Psoas muscle (tissue), 8 donors: Measurements from ENCODE around the gene TEX13D. TPM values are rescaled to one million over a fixed set of nuclear protein-coding genes. Genes with fewer than 3 reads are reported as not detected.

Source experiments
- ATAC-seq, 4 donors: fragments of 200-7000 bp; cut with Tn5 transposase; one replicate each; pipeline ENCODE4 v1.9.1; 2020; ENCODE audit warnings: moderate library complexity in 3 of 4, mild to moderate bottlenecking in 2 of 4
- DNase-seq, 2 donors: peaks; one replicate each; pipeline ENCODE4 v3.0.0-alpha.2; 2020
- H3K27ac ChIP-seq: fragments of 200-600 bp; one replicate; pipeline ENCODE4 v1.8.0; 2022
- H3K27me3 ChIP-seq, 3 donors: fragments of 200-600 bp in 1 of 3; one replicate each; pipeline versions ENCODE4 v1.6.1 to v1.8.0; 2013 to 2022; ENCODE audit warnings: low read length in 2 of 3, mild to moderate bottlenecking in 2 of 3, moderate library complexity in 1 of 3; ENCODE audit not compliant: insufficient read depth in 3 of 3
- H3K36me3 ChIP-seq, 2 donors: fragments of 200-600 bp in 1 of 2; one replicate each; pipeline versions ENCODE4 v1.6.1 to v1.8.0; 2013 to 2022; ENCODE audit warnings: low read depth in 1 of 2, mild to moderate bottlenecking in 1 of 2, moderate library complexity in 1 of 2; ENCODE audit not compliant: insufficient read depth in 1 of 2
- H3K4me1 ChIP-seq: fragments of 200-600 bp; one replicate; pipeline ENCODE4 v1.8.0; 2022
- H3K4me3 ChIP-seq: fragments of 200-600 bp; one replicate; pipeline ENCODE4 v1.8.0; 2022; ENCODE audit warnings: mild to moderate bottlenecking
- H3K9me3 ChIP-seq: fragments of 200-600 bp; one replicate; pipeline ENCODE4 v1.8.0; 2022
- WGBS, 3 donors: extraction: QIAGEN DNeasy Blood & Tissue Kit; methylation state at CpG; one replicate each; pipeline versions ENCODE4 v1.1.6 to v1.1.7; 2013; 5-methylcytosine and 5-hydroxymethylcytosine counted together
- intact Hi-C, 2 donors: fragments of 100-400 bp; cut with DNase I; formaldehyde crosslinking; loops; one replicate each; pipeline versions ENCODE4 v1.11.0 to v1.14.2; 2022
- polyA plus RNA-seq, 3 donors: library from polyadenylated mRNA; stranded (reverse); fragments of 200-250 nt; gene quantifications; one replicate each; pipeline ENCODE4 v1.2.3, GENCODE V29; 2013
- total RNA-seq, 4 donors: library from RNA; stranded (reverse); fragmentation: NEBNext Ultra II Directional in 2 of 4; extraction: Animal tissue kit (Norgen Biotek cat#: 25700) in 2 of 4; gene quantifications; one replicate each; pipeline versions ENCODE4 v1.2.1 to v1.2.4, GENCODE V29; 2021 to 2023
- TF ChIP-seq, protein P1 (sequence below): fragments of 200-600 bp; IDR thresholded peaks from one replicate; pipeline ENCODE4 v1.8.0; 2022; ENCODE audit warnings: antibody characterized with exemption
- donor health status: healthy with polysubstance abuse.
- donor health status: DM: no; HTN: no; CAD: no; lungs with moderate emphysema.
- donor health status: Bipolar disorder and iron deficiency.
- donor health status: healthy.
- donor health status: DM: yes; HTN: yes; CAD: no.
- donor health status: DM: no; HTN: no; CAD: no.
- donor health status: DM: no; HTN: no; CAD: no.
- donor health status: DM: yes; HTN: yes; CAD: no.

The TEX13D gene
- total and polyA plus RNA-seq, 7 donors = 0.04 TPM; not detected in 6

DNA sequence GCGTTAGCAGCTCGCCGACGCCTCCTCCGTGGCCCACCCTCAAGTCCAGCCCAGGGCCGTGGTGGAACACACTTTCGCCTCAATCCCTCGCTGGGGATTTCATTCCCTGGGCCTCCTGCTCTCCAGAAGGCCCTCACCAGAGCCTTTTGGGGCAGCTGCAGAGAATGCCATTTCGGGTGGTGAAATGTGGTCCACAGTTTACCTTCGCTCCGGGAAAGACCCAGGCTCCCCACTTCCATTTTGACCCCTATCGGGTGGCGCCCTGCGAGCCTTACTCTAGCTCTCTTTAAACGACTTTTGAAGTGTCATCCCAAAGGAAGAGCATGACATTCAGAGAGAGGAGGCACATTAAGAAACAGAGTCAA is 14.4 kb downstream of the TEX13D start:
- intact Hi-C loops = no loop called here
- 74 to 91% (median 87%) methylated on average over 10 to 15 of the region's 15 CpGs for WGBS, 3 donors
- H3K4me3 ChIP-seq = no peak overlapping the region
- ATAC-seq (no peak), DNase-seq (no peak)
- no peaks in the 10 kb centered on the region for H3K9me3 ChIP-seq
- no peak overlapping the region for H3K27ac ChIP-seq
- H3K36me3 ChIP-seq = no peaks in the 10 kb centered on the region
- TF ChIP-seq, protein P1, sequence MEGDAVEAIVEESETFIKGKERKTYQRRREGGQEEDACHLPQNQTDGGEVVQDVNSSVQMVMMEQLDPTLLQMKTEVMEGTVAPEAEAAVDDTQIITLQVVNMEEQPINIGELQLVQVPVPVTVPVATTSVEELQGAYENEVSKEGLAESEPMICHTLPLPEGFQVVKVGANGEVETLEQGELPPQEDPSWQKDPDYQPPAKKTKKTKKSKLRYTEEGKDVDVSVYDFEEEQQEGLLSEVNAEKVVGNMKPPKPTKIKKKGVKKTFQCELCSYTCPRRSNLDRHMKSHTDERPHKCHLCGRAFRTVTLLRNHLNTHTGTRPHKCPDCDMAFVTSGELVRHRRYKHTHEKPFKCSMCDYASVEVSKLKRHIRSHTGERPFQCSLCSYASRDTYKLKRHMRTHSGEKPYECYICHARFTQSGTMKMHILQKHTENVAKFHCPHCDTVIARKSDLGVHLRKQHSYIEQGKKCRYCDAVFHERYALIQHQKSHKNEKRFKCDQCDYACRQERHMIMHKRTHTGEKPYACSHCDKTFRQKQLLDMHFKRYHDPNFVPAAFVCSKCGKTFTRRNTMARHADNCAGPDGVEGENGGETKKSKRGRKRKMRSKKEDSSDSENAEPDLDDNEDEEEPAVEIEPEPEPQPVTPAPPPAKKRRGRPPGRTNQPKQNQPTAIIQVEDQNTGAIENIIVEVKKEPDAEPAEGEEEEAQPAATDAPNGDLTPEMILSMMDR = no peak
- H3K27me3 ChIP-seq = peaks cover 0 to 2% (median 0%) of the 10 kb centered on the region in 3 donors
- no peaks in the 10 kb centered on the region for H3K4me1 ChIP-seq

DNA sequence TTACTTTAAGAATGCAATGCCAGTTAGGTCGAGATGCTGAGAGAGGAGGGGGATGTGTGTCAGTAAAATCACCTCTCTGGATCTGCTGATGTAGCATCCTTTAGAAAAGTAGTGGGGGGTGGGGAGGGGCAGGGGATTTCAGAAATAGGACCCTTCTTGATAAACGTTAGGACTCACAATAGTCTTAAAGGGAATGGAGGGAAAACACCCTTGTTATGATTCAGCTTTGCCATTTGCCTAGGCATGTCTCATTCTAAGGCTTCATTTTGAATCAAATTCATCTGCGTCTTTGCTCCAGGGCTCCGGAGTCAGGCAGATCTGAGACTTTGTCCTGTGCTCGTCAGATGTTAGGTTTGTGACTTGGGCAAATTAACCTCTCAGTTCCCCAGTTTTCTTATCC is 14.8 kb downstream of the TEX13D start:
- no peak overlapping the region for H3K27ac ChIP-seq
- ATAC-seq = no peak
- no peaks in the 10 kb centered on the region for H3K4me1 ChIP-seq
- H3K9me3 ChIP-seq = no peaks in the 10 kb centered on the region
- TF ChIP-seq, protein P1 = no peak
- no peaks in the 10 kb centered on the region for H3K36me3 ChIP-seq
- H3K27me3 ChIP-seq = no peaks in the 10 kb centered on the region
- no peak overlapping the region for H3K4me3 ChIP-seq
- 56 to 63% (median 56%) methylated on average over 5 of the region's 5 CpGs for WGBS, 3 donors
- intact Hi-C loops = no loop called here
- DNase-seq = no peak

GRCh38 chrX:124348182-124348581 is 15.7 kb downstream of the TEX13D start:
- no peak overlapping the region for H3K27ac ChIP-seq
- intact Hi-C loops = no loop called here
- DNase-seq = no peak
- no peaks in the 10 kb centered on the region for H3K27me3 ChIP-seq
- WGBS, 3 donors = 70 to 78% (median 72%) methylated on average over 4 to 5 of the region's 5 CpGs
- H3K9me3 ChIP-seq = no peaks in the 10 kb centered on the region
- H3K4me1 ChIP-seq = no peaks in the 10 kb centered on the region
- TF ChIP-seq, protein P1 = no peak
- H3K36me3 ChIP-seq = no peaks in the 10 kb centered on the region
- ATAC-seq = no peak
- H3K4me3 ChIP-seq = no peak overlapping the region

- no peak overlapping the region for H3K27ac ChIP-seq
- no peaks in the 10 kb centered on the region for H3K36me3 ChIP-seq
- no peaks in the 10 kb centered on the region for H3K9me3 ChIP-seq
- H3K4me3 ChIP-seq = no peak overlapping the region
- no peak for DNase-seq
- no peak for ATAC-seq
- no peaks in the 10 kb centered on the region for H3K4me1 ChIP-seq
- WGBS, 3 donors = 94 to 96% (median 94%) methylated on average over 6 of the region's 6 CpGs
- intact Hi-C loops = no loop called here
- TF ChIP-seq, protein P1 = no peak
- H3K27me3 ChIP-seq = no peaks in the 10 kb centered on the region
Measured at GRCh38 chrX:124348885-124349453, 16.5 kb downstream of the TEX13D start.

DNA sequence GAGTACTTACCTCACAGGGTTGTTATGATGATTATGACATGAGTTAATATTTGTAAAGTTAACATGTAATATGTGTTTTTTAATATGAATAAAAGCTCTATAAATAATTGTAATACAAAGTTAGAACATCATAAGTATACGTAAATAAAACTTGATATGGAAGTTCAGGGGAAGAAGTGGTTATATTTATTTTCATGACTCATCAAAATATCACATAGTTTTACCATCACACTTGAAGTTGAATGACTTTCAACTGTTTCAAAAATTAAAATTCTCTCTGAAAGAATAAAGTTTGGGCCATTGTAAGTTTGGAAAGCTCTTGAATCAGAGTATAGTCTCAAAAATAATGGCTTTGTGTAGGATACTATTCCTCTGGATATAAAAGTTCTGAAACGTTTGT is 22.2 kb downstream of the TEX13D start:
- ATAC-seq (no peak), DNase-seq (no peak)
- Histone ChIP-seq H3K36me3 (no peaks in the 10 kb centered on the region), H3K9me3 (no peaks in the 10 kb centered on the region), H3K27me3 (no peaks in the 10 kb centered on the region), H3K4me1 (no peaks in the 10 kb centered on the region), H3K4me3 (no peak overlapping the region), H3K27ac (no peak overlapping the region)
- intact Hi-C loops = no loop called here
- TF ChIP-seq, protein P1 = no peak
- 53 to 82% (median 60%) methylated on average over 2 of the region's 2 CpGs for WGBS, 3 donors
